ENCODE measurements around the gene DESI1.
A peak's percentile ranks its signal among the peaks of the same experiment; 100 is the strongest.

Gene DESI1

DNA sequence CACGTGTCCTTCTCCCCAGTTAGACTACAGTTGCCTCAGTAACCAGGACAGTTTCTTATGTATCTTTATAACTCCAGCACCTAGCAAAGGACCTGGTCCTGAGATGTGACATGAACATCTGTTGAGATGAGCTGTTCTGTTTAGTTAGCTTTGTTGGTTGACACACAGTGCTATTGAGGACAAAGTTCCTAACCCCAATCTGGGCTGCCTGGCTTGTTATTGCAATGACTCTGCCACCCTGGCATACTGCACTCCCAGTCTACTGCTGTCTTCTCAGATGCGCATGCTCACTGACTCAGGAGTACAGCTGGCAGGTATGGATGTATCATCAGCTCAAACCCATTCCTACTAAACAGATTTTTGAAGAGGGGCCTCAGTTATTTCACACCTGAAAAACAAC is 7.4 kb downstream of the DESI1 start:
- Histone ChIP-seq H3K4me3 (ENCODE audit: low read depth, low read length) (no peak overlapping the region), H3K27ac (ENCODE audit: extremely low read depth, low read depth, low read length) (no peak overlapping the region), H3K36me3 (ENCODE audit: control insufficient read depth in 2 of 2, insufficient read depth in 1 of 2, low read length in 2 of 2) (peaks cover 7 to 9% of the 10 kb centered on the region in 2 experiments; a peak in 2 of 3 replicates), H3K4me1 (ENCODE audit: control insufficient read depth, insufficient read depth, low read length) (no peaks in the 10 kb centered on the region; the same call in 1 of the 2 replicates), H3K9me3 (ENCODE audit: control insufficient read depth, insufficient read depth, low read depth, low read length) (no peaks in the 10 kb centered on the region)
- ChIA-PET CTCF (interaction anchor here (1.1 to 1.2 kb wide), 4 partner anchors 16 to 70 kb away, joined by 3 to 5 read pairs (median 4); partner anchors contain the start of genes PMM1 and POLR3H), POLR2A (interaction anchor here (2.8 to 3.0 kb wide), 2 partner anchors 8 to 24 kb away, joined by 7 to 16 read pairs; partner anchors contain the start of genes DESI1, PMM1 and XRCC6)
- TF ChIP-seq ZNF16 (tag by site-specific recombination; IDR thresholded peaks at IDR 0.05; ENCODE audit: low read depth) (no peak), ZFHX2 (tag by site-specific recombination; conservative IDR thresholded peaks at IDR 0.05) (no peak)

DNA sequence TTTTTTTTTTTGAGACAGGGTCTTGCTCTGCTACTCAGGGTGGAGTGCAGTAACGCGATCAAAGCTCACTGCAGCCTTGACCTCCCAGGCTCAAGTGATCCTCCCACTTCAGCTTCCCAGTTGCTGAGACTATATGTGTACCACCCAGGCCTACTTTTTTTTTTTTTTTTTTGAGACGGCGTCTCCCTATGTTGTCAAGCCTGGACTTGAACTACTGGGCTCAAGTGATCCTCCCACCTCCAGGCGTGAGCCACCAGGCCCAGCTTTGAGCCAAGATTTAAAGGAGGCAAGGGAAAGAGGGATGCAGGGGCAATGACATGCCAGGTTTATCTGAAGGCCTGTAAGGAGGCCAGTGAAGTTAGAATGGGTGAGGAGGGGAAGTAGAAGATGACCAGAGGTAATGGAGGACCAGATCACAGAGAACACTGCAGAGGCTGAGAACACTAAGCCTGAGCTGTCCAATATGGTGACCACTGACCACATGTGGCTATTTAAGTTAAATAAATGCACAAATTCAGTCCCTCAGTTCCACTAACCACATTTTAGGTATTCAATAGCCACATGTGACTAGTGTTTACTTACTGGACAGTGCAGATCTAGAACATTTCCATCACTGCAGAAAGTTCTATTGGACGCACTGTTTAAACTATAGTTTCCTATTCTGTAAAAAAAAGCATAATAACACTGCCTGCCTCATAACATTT is 8.1 kb downstream of the DESI1 start:
- ChIA-PET CTCF (interaction anchor here (0.7 to 1.2 kb wide), 4 partner anchors 13 to 69 kb away, joined by 3 to 7 read pairs (median 4); partner anchors contain the start of genes PMM1 and POLR3H), POLR2A (interaction anchor here (0.6 to 3.0 kb wide), 3 partner anchors 9 to 186 kb away, joined by 3 to 16 read pairs (median 7); partner anchors contain the start of genes DESI1, PMM1 and XRCC6)
- Histone ChIP-seq H3K9me3 (ENCODE audit: control insufficient read depth, insufficient read depth, low read depth, low read length) (no peaks in the 10 kb centered on the region), H3K27ac (ENCODE audit: extremely low read depth, low read depth, low read length) (0 out of 2 replicates have a peak overlapping the region, but pooled peaks have one; percentile 16), H3K36me3 (ENCODE audit: control insufficient read depth in 2 of 2, insufficient read depth in 1 of 2, low read length in 2 of 2) (peaks cover 7 to 14% of the 10 kb centered on the region in 2 experiments; a peak in 2 of 3 replicates), H3K4me1 (ENCODE audit: control insufficient read depth, insufficient read depth, low read length) (no peaks in the 10 kb centered on the region; the same call in 1 of the 2 replicates), H3K4me3 (ENCODE audit: low read depth, low read length) (no peak overlapping the region)
- TF ChIP-seq ZNF214 (tag by site-specific recombination; IDR thresholded peaks at IDR 0.05; ENCODE audit: borderline replicate concordance) (no peak), EGR2 (tag by site-specific recombination; IDR thresholded peaks at IDR 0.05; ENCODE audit: low read depth) (0 out of 2 replicates have a peak, but pooled peaks have one; percentile 21), ZNF121 (tag by site-specific recombination; IDR thresholded peaks at IDR 0.05) (no peak), FEZF1 (tag by site-specific recombination; IDR thresholded peaks at IDR 0.05) (no peak), ZNF510 (tag by site-specific recombination; IDR thresholded peaks at IDR 0.05; ENCODE audit: insufficient replicate concordance) (no peak)

DNA sequence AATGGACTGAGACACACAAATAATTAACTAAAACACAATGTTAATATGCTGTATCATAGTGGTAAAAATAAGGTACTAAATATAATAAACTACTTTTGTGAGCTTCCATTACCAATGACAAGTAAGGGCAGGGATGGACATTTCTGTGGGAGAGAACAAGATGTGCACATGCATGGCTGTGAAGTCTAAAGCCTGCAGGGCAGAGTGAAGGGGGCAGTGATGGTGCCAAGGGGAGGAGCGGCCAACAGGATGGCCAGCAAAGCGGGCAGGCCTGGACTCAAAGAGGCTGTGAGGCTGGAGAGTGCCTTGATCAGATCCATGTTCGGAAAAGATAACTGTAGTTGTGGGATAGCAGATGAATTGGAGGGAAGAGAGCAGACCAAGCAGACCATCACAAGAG is 12.5 kb downstream of the DESI1 start:
- no peak for TF ChIP-seq ZNF585B (tag by site-specific recombination; IDR thresholded peaks at IDR 0.05)
- no peak for TF ChIP-seq ZNF223 (tag by site-specific recombination; IDR thresholded peaks at IDR 0.05)
- TF ChIP-seq, protein P1, sequence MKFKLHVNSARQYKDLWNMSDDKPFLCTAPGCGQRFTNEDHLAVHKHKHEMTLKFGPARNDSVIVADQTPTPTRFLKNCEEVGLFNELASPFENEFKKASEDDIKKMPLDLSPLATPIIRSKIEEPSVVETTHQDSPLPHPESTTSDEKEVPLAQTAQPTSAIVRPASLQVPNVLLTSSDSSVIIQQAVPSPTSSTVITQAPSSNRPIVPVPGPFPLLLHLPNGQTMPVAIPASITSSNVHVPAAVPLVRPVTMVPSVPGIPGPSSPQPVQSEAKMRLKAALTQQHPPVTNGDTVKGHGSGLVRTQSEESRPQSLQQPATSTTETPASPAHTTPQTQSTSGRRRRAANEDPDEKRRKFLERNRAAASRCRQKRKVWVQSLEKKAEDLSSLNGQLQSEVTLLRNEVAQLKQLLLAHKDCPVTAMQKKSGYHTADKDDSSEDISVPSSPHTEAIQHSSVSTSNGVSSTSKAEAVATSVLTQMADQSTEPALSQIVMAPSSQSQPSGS (tag by site-specific recombination; IDR thresholded peaks at IDR 0.05; ENCODE audit: low read depth): no peak
- no peak for TF ChIP-seq ZNF174 (tag by site-specific recombination; IDR thresholded peaks at IDR 0.05)
- Histone ChIP-seq H3K27ac (ENCODE audit: extremely low read depth, low read depth, low read length) (no peak overlapping the region), H3K4me3 (ENCODE audit: low read depth, low read length) (no peak overlapping the region), H3K4me1 (ENCODE audit: control insufficient read depth, insufficient read depth, low read length) (no peaks in the 10 kb centered on the region), H3K9me3 (ENCODE audit: control insufficient read depth, insufficient read depth, low read depth, low read length) (no peaks in the 10 kb centered on the region), H3K36me3 (ENCODE audit: control insufficient read depth in 2 of 2, insufficient read depth in 1 of 2, low read length in 2 of 2) (peaks cover 18 to 53% of the 10 kb centered on the region in 2 experiments)
- CTCF ChIA-PET: interaction anchor here (0.6 to 3.4 kb wide), 3 partner anchors 11 to 27 kb away, joined by 3 to 31 read pairs (median 5); partner anchors contain the start of gene PMM1
- POLR2A ChIA-PET: interaction anchor here (1.2 to 2.0 kb wide), 2 partner anchors 12 to 19 kb away, joined by 8 to 10 read pairs; partner anchors contain the start of genes DESI1, PMM1 and XRCC6

DNA sequence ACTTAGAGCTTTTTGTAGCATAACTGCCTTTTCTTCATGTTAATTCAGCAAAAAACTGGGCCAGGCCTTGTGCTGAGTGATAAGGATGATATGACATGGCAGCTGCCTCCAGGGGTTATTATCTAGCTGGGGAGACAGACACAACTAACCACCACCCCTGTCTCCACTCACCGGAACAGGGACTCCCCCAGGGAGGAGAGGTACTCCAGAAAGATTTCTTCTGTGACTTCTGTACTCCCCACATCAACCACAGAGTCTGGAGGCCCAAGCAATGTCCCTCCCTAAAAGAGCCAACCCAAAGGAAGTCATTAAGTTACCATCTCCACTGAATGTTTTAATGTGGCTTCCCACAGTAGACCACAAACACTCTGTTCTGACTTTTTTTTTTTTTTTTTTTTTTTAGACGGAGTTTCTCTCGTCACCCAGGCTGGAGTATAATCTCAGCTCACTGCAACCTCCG is 16.9 kb downstream of the DESI1 start:
- POLR2A ChIA-PET: interaction anchor here (0.6 to 1.6 kb wide), 5 partner anchors 13 to 66 kb away, joined by 3 to 16 read pairs (median 4); partner anchors contain the start of genes DESI1, PMM1 and XRCC6
- TF ChIP-seq ZNF560 (tag by site-specific recombination; IDR thresholded peaks at IDR 0.05; ENCODE audit: borderline replicate concordance) (no peak), SCRT2 (tag by site-specific recombination; IDR thresholded peaks at IDR 0.05) (no peak), SP7 (tag by site-specific recombination; IDR thresholded peaks at IDR 0.05) (no peak), ZNF501 (tag by site-specific recombination; IDR thresholded peaks at IDR 0.05) (no peak), ZNF416 (tag by site-specific recombination; IDR thresholded peaks at IDR 0.05) (no peak), ZNF544 (tag by site-specific recombination; IDR thresholded peaks at IDR 0.05) (no peak), ZNF837 (tag by site-specific recombination; IDR thresholded peaks at IDR 0.05) (no peak), ZNF211 (tag by site-specific recombination; IDR thresholded peaks at IDR 0.05; ENCODE audit: low read depth) (no peak), ZNF366 (tag by site-specific recombination; conservative IDR thresholded peaks at IDR 0.05) (no peak), ZNF341 (tag by site-specific recombination; IDR thresholded peaks at IDR 0.05; ENCODE audit: low read depth) (no peak)
- TF ChIP-seq, protein P2, sequence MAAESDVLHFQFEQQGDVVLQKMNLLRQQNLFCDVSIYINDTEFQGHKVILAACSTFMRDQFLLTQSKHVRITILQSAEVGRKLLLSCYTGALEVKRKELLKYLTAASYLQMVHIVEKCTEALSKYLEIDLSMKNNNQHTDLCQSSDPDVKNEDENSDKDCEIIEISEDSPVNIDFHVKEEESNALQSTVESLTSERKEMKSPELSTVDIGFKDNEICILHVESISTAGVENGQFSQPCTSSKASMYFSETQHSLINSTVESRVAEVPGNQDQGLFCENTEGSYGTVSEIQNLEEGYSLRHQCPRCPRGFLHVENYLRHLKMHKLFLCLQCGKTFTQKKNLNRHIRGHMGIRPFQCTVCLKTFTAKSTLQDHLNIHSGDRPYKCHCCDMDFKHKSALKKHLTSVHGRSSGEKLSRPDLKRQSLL (tag by site-specific recombination; IDR thresholded peaks at IDR 0.05): no peak
- TF ChIP-seq, protein P3, sequence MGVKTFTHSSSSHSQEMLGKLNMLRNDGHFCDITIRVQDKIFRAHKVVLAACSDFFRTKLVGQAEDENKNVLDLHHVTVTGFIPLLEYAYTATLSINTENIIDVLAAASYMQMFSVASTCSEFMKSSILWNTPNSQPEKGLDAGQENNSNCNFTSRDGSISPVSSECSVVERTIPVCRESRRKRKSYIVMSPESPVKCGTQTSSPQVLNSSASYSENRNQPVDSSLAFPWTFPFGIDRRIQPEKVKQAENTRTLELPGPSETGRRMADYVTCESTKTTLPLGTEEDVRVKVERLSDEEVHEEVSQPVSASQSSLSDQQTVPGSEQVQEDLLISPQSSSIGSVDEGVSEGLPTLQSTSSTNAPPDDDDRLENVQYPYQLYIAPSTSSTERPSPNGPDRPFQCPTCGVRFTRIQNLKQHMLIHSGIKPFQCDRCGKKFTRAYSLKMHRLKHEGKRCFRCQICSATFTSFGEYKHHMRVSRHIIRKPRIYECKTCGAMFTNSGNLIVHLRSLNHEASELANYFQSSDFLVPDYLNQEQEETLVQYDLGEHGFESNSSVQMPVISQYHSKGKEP (tag by site-specific recombination; IDR thresholded peaks at IDR 0.05): no peak

More for the DNA sequence above, 16.9 kb downstream of the DESI1 start:
- Histone ChIP-seq H3K36me3 (ENCODE audit: control insufficient read depth in 2 of 2, insufficient read depth in 1 of 2, low read length in 2 of 2) (peaks cover 24 to 87% of the 10 kb centered on the region in 2 experiments), H3K9me3 (ENCODE audit: control insufficient read depth, insufficient read depth, low read depth, low read length) (no peaks in the 10 kb centered on the region), H3K4me3 (ENCODE audit: low read depth, low read length) (no peak overlapping the region), H3K27ac (ENCODE audit: extremely low read depth, low read depth, low read length) (no peak overlapping the region), H3K4me1 (ENCODE audit: control insufficient read depth, insufficient read depth, low read length) (no peaks in the 10 kb centered on the region)
- CTCF ChIA-PET: interaction anchor here (0.6 to 1.4 kb wide), 3 partner anchors 13 to 681 kb away, joined by 3 to 9 read pairs (median 3); partner anchors contain the start of gene PMM1
